Lung microvascular endothelial cell (primary cell): ENCODE results near the gene ERBB4. TPM values are rescaled to one million over a fixed set of nuclear protein-coding genes. Genes with fewer than 3 reads are reported as not detected.

Experiments used
- DNase-seq, 2 donors: peaks; one replicate each; pipeline versions ENCODE4 v3.0.0 to v3.0.0-alpha.2; 2010; ENCODE audit warnings: low read depth in 2 of 2
- total RNA-seq: library from RNA; depleted of rRNA; stranded (reverse); fragments of >200 nt; gene quantifications from 2 replicates; pipeline ENCODE4 v1.2.1, GENCODE V29; 2014

ERBB4 gene
- total RNA-seq, 1 donor from 2014 or later = under 0.01 TPM

DNA sequence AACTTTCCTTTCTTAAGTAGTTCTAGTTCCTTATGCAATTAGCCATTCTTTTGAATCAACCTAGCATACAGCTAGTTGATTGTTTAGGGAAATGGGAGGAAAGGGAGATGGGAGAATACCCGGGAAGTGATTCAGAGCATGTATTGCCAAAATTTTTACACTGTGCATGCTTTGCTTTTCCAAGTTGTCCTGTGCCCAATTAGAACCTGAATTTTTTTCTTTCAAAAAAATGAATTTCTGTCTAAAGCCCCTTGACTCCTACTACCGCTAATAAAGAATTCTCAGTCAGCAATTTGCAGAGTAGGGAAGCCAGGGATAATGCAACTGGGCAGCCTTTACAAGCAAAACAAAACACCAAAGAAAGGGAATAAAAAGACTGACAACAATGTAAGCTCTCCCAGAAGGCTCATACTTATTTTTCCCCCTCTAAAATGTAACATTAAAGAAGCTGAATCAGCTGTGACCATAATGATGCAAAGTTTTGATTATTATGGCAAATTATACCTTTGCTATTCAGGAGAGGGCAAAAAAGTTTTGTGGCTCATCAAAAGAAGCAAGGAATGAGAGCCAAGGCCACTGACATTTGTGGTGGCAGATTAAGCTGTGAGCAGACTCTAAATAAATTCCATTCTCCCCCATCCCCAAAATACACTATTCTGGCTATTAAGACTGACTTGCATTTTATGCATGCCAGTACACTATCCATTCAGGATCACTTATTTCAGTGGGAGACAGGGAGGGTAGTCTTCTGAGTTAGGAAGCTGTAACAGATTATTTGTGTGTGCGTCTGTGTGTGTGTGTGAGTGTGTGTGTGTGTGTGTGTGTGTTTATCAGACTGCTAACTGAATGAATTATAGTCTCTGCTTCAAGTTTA, 174.3 kb downstream of the ERBB4 start:
- DNase-seq = no peak

DNA sequence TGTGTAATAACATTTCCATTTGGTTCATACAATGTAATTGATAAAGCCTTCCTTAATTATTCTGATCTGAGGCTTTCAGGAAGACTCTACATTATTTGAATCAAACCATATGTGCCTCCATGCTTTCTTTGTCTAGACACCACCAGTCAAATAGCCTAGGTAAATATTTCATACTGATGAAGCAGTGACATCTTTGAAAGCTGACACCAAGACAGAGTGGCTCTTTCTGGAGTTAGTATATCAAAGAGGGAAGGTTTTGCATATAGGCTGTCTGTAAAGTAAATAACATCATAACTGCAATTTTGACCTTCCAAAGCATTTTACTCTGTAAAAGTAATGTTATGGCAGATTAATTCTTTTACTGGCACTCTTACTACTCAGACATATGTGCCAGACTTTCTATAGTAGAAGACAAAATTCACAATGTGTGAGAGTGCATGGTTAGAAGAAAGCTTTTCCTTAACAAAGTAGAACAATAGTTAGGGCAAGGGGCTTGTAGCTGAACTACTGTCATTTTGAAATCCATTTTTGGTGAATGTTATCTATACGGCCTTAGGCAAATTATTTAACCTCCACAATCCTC, 177.3 kb downstream of the ERBB4 start:
- DNase-seq = no peak

DNA sequence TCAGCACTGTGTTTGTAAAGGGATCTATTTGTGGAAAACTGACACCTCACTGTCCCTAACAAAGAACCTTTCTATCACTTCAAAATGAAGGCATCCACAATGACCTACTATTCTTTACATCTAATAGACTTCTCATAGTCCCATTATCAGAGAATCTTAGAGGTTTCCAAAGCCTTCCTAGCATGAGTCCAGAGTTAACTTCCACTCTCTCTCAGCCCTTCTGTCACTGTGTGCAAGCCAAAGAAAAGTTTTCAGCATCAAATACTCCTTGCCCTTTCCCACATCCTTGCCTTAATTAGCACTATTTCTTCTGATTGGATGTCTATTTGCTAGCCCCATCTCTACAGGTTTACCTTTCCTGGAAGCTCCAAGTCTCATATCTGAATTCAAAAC, 178.5 kb downstream of the ERBB4 start:
- no peak for DNase-seq

DNA sequence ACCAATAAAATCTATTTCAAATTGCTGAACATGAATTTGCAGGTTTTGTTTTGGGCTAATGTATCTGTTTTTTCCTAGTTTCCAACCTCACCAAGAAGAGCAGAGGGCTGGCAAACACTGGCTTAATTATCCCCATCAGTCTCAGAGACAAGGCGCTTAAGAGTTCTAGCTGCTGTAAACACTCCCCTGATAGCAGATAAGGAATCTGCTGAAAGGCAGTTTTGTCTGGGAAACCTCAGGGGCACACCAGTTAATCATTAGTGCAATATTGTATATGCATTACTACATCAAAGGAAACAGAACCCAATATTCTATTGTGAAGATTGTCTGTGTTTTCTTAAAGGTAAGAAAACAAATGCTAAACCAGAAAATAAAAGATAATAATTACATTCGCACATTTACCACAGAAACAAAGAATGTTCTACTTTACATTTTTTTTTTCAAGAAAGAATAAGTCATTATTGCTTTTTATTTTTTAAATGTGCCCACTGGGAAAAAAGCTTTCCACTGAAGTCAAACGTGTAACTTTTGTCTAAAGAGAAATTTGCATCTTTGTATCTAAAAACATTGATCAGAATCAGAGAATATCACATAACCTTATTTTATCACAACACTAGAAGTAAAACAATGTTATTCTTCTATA, 179.1 kb downstream of the ERBB4 start:
- DNase-seq = no peak

DNA sequence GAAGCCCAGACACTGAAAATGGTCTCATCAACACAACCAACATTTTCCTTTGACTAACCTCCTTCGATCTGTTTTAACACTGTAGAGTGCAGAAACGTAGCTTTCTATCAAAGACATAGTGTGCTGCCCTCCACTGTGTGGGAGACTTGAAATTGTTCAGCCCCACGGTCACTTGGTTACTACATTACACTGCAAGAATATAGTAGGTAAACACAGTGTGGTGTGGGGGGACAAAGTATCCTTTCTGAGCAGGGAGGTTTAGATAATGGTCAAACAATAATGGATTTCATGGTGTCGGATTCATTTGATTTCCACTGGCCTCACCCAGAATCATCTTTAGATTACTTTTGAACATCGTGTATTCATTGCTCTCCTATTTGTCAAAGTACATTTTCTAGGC, 181.0 kb downstream of the ERBB4 start:
- DNase-seq = no peak

DNA sequence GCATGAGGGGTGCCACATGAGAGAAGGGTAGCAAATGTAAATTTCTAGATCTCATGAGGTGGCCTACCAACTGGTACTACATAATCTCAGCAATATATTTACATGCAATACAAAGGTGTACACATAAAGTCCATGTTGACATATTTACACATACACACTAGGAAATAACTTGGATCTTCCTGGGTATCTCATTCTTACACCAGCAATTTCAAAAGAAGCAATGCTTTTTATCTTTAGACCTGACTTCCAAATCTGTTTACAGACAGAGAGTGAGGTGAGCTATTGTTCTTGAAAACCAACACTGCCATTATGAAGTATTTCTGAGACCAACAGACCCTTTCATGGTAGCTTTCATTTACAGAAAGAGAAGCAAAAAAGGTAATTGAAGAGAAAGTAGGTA, 184.2 kb downstream of the ERBB4 start:
- DNase-seq = no peak

DNA sequence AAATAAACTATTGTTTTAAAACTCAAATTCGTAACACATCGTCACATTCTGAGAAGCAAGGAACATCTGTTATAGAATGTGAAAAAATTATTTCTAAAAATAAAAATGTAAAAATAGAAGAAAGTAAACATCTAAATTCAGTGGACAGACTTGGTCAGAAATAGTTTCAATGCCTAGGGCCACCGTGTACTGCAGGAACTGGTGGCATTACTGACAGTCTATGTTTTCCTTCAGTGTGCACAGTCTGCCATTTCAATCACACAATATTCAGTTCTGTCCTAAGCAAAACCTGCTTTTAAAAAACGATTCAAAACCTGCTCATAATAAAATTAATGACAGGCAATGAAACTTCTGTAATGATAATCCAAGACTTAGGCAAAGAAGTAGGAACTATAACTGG, 190.1 kb downstream of the ERBB4 start:
- no peak for DNase-seq

DNA sequence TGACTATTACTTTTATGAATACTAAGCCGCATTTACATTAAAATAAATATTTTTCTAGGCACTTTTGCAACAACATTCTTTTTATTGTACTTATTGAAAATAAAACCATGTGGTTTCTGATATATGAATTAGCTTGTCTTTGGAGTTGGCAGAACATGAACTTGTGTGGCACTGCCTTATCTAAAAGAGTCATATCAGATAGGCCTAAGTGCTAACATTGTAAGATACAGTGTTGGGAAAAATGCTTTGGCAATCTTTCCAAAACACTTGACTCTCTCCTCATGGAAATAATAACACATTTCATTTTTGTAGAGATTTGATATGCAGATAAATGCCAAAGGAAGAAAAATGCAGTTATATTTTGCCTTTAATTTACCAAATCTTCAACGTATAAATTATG, 191.7 kb downstream of the ERBB4 start:
- DNase-seq = no peak

DNA sequence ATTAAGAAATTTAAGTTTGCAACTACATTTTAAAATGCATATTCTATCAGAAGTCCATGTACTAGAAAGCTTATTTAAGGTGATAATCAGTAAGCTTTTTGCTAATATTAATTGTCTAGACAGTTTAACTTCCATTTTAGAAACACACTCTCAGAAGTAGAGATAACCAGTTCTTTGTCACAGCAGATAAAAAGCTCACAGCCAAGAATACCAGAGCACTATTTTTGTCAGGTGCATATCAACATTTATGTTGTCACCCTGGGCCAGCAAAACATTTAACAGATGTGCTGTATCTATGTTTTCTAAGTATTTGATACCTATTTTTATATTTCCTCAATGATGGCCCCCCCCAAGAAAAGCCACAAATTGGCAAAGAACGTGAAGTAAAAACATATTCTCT, 192.6 kb downstream of the ERBB4 start:
- DNase-seq = no peak

DNA sequence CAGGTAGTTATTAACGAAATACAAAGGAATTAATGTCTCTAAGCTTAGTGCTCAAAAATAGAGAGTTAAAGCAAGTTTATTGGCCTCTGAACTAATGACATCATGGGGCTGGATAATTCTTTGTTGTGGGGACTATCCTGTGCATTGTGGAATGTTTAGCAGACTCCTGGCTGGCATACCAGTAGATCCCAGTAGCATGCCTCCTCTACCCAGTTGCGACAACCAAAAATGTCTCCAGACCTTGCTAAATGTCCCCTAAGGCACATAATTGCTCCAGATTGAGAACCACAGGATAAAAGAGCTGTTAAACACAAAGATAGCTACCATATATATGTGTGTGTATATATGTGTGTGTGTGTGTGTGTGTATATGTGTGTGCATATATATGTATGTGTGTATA, 194.5 kb downstream of the ERBB4 start:
- DNase-seq = no peak

DNA sequence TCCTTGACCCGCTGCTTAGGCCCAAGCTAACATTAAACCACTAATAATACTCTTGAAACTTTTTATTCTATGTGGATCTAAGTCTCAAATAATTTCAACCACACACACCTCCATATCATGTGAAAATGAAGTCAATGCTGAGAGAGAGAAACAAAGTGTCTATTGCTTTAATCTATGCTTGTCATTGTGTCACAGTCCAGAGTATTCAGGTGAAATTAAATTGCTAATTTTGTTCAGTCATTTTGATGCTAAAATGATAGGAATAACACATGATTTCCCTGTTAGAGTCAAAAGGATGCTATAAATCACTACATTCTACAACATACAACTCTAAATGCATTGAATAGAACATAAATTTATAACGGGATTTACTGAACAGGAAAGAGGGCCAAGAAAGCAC, 195.4 kb downstream of the ERBB4 start:
- DNase-seq = no peak

DNA sequence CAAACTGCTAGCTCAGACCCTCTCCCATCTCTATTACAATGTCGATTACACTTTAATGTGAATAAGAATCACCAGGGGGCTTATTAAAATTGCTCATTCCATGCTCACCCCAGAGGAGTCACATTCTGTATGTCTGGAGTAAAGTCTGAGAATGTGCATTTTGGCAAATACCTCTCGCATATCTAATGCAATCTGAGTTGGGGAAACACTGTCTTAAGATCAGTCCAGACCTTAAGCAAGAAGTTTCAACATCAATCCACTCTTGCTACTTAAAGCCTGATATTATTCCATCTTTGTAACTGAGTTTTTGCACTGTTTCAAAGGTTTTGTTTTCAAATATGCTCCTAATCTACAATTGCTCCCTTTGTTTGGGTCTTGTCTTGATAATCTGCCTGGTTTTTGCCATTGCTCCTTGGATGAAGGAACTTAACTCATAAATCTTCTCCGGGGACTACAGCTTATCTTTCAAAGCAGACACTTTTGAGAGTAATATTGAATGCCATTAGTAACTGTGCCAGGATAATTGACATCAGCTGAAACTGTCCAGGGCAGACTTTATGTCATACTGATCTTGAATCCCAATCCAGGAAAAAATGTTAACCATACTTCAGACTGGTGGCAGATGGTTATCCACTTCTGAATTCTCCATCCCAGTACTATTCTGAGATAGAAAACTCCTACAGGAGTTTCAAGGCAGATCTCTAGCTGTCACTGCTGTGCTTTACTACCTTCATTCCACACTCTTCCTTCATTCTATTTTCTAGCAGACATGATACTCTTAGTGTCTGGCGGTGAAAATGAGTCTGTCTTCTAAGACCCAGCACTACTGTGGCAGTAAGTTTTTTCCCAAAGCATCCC, 200.9 kb downstream of the ERBB4 start:
- no peak for DNase-seq

DNA sequence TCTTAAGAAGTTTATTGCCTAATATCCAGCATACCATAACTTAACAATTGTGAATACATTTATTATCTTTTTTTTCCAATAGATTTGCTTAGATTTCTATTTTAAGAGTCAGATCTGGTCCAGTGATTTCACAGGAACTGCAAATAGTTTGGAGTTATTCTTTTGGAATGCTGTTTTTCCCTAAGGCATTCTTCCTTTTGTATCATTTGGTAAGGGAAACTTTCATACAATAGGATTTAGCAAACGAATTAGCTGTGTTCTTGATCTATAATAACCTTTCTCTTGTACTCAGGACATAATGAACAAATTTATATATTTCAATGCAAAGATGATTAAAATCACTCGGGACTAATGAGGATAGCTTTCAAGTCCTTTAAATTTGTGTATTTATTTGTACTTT, 201.6 kb downstream of the ERBB4 start:
- no peak for DNase-seq

DNA sequence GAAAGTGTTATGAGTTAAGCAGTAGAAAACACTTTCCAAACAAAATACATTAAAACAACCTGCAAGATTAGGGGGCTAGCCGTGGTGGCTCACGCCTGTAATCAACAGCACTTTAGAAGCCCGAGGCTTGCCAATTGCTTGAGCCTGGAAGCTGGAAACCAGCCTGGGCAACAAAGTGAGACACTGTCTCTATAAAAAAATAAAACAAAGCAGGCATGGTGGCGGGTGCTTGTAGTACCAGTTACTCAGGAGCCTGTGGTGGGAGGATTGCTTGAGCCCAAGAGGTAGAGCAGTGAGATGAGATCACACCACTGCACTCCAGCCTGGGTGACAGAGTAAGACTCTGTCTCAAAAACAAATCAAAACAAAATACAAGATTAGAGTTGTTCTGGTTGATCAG, 208.3 kb downstream of the ERBB4 start:
- DNase-seq = no peak

DNA sequence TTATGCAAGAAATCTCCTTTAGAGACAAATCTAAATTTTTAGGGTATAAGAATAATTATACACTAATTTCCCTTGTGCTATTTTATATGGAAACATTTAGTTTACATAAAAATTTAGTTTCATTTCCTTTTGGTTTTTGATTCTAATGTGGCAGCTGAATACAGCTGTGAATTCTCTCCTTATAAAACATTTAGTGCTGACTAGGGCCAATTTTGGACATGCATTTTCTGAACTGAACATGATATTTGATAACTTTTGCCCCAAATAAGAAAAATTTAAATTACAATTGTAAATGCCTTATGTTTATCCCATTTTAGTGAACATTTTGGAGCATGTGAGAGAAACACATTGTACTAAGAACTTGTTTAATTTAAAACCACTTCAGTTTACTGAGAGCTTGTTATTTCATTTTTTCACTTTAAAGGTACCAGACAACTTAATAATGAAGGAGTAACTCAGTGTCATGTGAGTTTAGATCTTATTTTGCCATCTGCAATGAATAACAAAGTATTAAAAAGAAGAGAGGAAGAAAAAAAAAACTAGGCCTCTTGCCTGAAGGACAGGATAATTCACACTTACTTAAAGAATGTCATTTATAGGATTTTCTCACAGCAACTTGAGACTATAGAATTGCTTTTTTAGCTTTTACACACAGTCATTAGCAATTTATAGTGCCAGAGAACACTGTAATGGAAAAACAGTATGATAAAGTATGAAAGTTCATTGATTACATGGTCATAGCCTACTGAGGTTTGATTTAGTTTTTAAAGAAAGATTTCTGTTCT, 209.7 kb downstream of the ERBB4 start:
- no peak for DNase-seq

DNA sequence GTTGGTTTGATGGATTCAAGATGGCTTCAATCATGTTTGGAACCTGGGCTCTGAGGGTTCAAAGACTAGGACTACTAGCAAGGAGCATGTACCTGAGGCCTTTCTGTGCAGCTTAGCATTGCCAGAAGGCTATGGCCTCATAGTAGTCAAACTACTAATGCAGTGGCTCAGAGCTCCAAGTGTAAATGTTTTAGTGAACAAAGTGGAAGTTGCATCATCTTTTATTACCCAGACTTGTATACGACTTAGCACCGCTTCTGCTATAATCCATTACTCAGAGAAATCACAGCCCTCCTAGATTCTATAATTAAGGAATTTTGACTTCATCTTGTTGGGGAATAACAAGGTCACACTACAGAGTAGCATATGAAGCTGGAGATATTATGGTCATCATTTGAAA, 210.5 kb downstream of the ERBB4 start:
- no peak for DNase-seq

DNA sequence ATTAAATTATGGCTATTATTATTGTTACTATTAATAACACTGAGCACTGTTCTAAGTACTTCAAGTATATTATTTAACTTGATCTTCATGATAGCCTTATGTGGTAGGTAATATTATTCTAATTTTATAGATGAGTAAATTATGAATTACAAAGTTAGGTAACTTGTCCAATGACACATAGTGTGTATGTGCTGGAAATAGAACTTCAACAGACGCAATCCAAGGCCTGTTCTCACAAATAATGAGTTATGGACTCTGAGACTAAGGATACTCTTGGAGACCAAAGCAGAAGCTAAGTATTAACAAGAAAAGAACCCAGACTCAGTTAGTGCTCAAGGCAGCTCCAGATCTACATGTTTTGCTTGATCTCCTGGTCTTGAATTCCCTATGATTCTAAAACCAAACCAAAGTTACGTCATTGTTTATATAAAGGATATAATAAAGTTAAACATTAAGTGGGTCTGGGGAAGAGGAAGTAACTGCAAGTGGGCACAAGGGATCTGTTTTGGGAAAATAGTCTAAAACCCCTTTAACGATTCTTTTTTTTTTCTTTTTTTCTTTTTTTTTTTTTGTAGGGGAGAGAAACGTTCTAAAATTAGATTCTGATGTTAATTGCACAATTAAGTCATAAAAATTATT, 211.3 kb downstream of the ERBB4 start:
- DNase-seq = no peak

DNA sequence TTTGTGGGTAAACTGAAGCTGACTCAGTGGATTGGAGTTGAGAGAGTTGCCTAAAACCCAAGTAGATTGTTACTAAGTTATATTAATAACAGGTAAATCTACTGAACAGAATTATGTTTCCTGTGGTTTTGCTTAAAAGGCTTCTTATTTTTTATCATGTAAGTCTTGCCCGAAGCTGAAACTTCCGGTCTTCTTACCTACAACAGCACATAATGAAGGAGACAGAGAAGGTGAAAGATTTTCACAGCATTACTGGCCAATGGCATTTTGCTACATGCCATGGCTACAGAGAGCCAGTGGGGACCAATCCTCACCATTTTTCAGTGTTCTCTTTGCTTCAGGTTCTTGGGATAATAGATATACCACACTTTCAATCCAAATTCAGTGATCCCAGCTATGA, 220.0 kb downstream of the ERBB4 start:
- no peak for DNase-seq

DNA sequence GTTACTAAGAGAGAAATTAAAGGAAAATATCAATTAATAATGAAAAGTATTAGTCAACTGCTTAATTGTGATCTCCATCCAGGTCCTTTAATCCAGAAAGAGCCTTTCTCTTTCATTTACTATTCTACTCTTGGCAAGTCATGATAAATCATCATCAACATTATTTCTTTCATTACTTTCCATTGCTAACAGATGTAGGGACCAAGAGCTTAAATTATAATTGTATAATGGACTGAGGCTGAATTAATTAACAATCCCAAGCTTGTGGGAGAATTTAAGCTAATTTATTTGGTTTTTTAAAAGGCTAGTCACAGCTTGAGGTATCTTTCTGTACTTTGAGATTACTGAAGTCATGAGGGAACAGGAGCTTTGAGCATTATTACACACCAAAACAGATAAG, 223.9 kb downstream of the ERBB4 start:
- no peak for DNase-seq

DNA sequence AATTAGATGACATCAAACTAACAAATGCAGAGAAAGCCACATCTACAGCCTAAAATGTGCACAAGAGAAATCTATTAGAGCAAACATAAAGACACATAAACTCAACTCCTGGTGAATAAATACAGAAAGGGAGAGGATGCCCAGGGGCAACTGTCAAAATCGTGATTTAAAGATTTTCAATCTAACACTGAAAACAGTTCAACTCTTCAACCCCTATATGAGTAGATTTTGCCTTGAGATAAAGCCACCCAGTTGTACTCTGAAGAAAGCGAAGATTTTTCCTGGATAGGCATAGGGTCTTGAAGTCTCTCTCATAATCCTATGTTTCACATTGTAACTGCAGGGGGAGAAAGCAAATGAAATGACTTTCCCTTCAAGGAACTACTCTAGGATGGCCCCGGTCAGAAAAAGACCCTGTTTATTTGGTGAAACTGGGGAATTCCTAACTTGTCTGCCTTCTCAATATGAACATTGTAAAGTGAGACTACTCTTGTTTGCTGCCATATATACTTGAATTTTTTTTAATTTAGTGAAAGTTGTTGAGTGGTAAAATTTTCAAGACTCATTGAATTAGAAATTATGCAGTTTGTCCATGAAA, 226.7 kb downstream of the ERBB4 start:
- DNase-seq = no peak
